GM18870 (cell line): Measurements from ENCODE around the gene PCBP3.

Source experiments
- ATAC-seq: cut with Tn5 transposase; IDR thresholded peaks from one replicate; pipeline ENCODE4 v1.9.1; 2021; ENCODE audit warnings: moderate library complexity; ENCODE audit not compliant: unreplicated experiment

Gene PCBP3

DNA sequence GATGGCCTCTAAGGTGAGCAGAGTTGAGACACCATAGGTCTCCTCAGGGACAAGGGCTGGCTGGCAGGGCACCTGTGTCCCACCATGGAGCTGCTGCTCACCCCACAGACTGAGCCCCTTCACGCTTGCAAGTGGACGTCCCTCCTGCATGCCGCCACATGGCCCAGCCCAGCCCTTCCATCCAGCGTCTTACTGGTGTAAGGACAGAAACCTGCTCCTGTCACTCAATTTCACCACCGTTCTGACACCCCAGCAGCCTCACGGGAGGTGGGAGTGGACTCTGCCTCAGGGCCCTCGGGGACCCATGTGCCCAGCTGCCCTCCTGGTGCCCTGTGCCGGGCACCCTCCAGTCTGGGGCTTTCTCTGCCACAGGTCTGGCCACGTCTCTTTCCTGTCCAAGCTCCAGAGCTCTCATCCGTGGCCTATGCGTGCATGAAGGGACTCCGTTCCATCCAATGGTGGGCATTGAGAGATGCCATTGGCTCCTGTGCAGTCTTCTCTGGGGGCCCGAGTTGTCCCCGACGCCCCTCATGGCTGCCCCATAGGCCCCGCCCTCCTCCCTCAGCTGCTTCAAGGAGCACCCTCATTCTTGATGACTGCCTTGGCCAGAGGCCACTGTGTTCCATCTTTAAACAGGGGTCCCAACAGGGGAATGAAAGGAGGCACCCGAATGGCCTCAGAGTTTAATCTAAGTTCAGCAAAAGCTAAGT, 295.4 kb downstream of the PCBP3 start:
- no peak for ATAC-seq

DNA sequence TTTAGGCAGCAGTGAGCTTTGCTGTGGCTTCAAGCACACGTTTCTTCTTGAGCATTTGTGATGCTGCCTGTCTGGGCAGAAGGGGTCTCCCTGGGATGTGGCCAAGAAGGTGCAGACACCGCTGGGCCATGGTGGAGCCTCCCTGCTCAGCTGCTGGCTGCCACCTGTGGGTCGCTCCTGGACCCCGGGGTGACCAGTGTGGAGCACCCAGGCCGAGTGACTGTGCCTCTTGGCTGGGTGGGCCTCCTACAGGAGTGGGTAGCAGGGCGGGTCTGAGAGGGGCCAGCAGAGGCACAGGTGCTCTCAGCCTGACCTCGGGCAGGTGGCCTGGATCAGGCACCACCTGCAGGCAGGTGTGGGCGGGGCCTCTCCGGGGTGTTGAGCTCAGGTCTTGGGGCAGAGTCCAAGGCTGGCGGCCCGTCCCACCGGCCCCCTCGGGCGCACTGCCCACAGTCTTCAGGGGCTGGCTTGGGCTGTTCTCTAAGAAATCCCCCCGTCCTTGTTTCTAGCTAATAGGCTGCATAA, 296.1 kb downstream of the PCBP3 start:
- no peak for ATAC-seq

DNA sequence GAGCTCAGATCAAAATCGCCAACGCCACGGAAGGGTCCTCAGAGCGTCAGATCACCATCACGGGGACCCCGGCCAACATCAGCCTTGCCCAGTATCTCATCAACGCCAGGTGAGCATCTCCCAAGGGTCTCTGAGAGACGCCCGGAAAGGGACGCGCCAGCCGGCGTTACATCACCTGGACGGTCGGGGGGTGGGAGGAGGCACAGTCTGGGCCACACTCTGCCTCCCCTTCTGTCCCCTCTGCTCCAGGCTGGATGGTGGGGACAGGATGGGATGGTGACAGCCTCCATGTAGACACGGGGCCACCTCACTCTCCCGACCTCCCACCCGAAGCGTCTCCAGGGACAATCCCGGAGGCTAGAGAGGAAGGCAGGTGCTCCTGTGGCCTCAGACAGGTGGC, 296.6 kb downstream of the PCBP3 start:
- no peak for ATAC-seq

DNA sequence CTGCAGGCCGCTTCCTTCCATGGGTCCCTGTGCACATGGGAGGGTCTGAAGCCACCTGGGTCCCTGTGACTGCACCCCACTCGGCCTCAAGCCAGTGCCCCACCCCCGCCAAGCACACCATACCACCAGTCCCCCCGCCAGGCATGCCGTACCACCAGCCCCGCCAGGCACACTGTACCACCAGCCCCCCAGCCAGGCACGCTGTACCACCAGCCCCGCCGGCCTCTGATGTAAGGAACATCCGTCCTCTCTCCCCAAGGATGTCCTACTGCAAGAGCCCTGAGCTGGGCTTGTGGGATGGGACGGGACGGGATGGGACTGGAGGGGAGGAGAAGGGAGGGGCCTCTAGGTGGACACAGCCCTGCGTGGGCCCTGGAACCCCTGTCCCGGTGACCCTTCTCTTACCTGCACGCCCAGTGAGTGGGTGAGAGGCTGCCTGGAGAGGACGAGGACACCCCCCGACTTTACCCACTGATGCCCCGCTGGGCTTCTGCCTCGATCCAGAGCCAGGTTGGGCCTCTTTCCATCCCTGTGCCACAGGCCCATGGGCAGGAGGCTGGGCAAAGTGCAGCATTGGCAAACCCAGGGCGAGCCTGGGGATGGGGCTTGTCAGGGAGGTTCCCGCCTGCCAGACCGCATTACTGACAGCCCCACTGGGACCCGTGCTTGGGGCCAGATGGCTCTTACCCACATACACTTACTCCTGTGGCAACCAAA, 297.3 kb downstream of the PCBP3 start:
- ATAC-seq = no peak

GRCh38 chr21:45941338-45941710, 297.8 kb downstream of the PCBP3 start:
- ATAC-seq = no peak

GRCh38 chr21:45941717-45942546, 298.4 kb downstream of the PCBP3 start:
- ATAC-seq = no peak

GRCh38 chr21:45942755-45943629, 299.5 kb downstream of the PCBP3 start:
- no peak for ATAC-seq

GRCh38 chr21:45943630-45944540, 300.4 kb downstream of the PCBP3 start:
- no peak for ATAC-seq

DNA sequence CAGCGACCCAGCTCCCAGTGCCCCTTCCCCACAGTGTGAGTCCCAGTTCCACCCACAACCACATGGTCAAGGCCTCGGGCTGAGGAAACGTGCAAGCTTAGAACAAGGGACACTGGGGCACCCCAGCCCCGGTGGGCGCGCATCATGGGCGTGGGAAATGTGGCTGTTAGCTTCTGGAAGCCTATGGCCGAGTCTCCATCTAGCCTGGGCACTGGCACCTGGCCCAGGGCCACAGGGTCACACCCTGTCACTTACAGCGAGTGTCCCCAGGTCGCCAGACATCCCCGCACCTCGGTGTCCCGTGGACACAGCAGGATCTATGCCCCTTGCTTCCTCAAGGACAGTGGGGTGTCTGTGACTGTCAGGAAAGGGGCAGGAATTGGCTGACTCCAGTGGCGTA, 301.1 kb downstream of the PCBP3 start:
- ATAC-seq = no peak

DNA sequence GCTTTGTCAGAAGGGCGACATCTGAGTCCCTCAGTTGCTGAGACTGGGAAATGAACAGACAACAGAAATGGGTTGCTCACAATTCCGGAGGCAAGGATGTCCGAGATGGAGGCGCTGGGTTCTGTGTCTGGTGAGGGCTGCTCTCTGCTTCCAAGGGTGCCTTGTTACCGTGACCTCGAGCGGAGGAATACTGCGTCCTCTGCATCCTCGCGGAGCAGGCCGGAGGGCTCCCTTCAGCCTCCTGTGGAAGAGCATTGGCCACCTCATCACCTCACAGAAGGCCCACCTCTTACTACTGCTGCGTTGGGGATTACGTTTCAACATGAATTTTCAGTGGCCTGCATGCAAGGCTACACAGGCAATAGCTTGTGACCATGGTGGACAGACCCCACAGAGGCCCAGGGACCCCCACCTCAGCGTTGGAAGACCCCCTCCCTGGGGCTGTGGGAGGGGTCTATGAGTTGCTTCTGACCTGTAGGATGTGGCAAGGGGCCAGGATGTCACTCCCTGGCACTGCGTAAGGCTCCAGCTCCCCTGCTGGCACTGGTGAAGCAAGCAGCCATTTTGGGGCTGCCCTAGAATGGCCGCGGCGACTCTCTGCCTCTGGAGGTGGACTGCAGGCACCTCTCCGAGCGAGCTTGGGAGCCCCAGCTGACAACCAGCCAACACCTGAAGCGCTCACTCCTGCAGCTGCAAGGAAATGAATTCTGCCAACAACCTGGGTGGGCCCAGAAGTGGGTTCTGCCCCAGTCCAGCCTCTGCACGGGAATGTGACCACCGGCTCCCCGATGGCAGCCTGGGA, 301.7 kb downstream of the PCBP3 start:
- no peak for ATAC-seq

GRCh38 chr21:45945868-45946210, 302.3 kb downstream of the PCBP3 start:
- ATAC-seq = no peak

DNA sequence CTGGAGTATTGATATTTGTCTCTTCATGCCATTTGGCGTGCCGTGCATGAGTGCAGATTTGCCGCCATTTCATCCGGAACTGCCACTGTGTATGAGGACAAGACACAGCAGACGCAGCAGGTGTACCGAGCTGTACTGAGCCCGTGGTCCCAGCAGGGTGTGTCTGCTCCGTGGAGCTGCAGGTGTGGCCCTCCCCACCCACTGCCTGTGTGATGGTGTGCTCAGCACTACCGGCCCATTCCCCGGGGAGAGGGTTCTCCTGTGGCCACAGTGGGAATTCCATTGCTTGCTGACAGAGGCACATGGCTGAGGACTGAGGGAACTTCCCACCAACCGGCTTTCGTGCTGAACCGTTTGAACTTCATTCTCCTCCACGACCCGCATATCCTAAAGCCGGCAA, 303.8 kb downstream of the PCBP3 start:
- ATAC-seq = no peak

DNA sequence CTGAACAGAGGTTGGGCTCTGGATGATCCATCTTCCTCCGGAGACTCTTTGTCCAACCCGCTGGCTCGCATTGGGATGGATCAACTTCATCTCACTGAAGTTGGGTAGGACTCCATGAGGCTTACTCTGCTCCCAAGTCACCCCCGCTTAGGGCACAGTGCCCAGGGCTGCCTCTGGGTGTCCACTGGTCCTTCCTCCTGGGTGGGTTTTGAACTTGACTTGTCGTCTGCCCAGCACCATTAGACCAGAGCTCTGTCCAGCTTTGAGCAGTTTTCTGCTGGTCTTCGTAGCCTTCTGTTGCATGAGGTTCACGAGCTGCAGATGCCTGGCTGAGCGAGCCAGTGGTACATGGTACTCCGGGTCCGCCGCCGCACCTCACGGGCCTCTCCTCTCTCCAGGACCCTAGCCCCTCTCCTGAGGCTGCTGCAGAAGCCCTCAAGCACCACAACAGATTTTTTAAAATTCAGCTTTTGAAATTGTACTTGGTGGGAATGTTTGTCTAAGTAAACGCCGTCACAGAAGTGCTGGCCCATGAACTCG, 304.3 kb downstream of the PCBP3 start:
- no peak for ATAC-seq

GRCh38 chr21:45948576-45949141, 305.1 kb downstream of the PCBP3 start:
- ATAC-seq = no peak

DNA sequence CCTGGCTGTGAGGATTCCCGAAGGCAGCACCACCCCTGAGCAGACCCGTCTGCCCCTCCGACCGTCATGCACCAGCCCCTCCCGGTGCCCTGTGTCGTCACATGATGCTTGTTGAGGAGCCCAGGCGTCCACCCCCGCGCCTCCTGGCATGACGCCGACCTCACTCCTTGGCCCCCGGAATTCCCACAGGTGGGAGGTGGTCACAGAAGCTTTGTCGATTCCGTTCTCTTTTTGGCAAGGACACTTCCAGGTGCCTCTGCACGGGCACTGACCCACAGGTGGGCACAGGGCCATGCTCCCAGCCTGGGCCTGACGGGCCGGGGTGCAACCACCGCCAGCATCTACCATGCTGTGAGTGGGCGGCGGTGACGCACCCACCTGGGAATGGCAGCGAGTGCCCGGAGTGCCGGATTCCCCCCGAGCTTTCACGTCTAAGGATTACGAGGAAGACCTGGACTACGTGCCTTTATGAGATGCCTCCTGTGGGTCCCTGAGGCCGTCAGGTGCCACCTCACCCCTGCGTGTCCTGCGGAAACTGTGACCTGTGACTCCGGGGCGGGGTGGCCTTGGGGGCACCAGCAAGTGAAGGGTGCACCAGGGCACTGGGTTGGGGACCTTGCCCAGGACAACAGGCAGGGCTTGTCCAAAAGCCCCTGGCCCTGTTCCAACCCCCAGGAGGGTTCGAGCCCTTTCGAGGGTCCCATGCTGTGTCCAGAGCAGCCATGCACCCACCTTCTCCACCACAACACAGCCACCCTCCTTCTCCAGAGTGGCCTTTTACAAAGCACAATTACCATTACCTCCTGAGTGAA, 306.6 kb downstream of the PCBP3 start:
- ATAC-seq = no peak

DNA sequence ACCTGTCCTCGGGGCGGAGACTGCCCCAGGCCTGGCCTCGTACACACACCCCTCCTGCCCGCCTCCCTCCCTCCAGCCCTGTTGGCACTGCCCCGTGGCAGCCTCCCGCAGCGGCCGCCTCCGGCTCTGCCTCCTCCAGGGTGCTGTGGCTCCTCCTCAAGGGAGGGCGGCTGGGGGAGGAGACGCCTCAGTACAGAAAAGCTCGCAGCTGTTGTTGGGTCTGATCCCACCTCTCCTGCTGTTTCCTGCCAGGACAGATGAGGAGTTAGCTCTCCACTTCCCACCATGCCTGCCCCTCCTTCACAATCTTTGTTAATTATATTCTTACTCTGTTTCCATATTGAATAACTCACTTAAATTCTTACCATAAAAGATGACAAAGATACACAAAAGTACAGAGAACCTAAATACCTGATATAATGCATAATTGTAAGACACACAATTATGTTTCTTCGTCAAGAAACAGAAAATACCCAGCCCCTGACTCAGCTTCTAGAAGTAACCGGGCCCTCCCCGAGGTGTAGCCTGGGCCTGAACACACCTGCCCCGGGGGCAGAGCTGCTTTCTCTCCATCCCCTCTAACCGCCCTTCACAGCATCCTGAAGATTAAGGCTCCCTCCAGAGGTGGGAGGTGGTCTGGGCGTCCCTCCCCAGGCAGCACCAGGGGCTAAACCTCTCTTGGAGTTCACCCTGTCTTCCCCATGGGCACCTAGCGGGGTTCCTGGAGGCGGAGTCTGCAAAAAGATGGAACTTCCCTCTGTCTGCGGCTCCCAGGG, 307.4 kb downstream of the PCBP3 start:
- ATAC-seq = no peak

GRCh38 chr21:45951676-45952075, 308.2 kb downstream of the PCBP3 start:
- ATAC-seq = no peak
